ENCODE data around the gene DMBT1.

Gene DMBT1

GRCh38 chr10:122692744-122693143, 132.2 kb downstream of the DMBT1 start:
- DNase-seq (ENCODE audit: low read depth), result no peak
- no peak overlapping the region for H3K4me3 ChIP-seq (ENCODE audit: low read depth, low read length)
- TF ChIP-seq CTCF (IDR thresholded peaks at IDR 0.05; ENCODE audit: low read depth, low read length, missing control alignments), result no peak
